ENCODE results near the gene LRRC32.

The LRRC32 gene

DNA sequence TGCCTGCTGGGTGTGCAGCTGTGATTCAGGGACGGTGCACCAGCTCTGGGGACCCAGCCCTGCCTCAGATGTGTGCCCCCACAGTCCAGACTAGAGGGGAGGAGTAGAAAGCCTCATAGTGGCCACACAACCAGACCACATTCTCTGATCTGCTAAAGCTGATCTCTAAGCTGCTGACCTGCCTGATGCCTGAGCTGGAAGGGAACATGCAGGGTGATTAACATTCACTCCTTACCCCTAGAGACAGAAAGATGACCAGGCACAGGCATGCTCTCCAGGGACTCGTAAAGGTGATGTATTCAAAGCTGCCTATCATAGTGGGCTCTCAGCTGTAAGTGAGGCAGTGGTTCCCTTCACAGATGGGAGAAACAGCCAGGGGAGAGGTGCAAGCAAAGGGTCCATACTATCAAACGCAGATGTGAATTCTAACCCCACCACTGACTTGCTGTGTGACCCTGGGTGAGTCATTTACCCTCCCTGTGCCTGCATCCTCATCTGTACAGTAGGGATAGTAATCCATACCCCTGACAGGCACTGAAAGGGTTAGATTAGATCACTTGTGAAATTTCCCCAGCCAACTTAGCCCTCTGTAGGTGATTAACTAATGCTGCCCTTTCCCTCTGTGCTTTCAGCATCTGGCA is 29.0 kb upstream of the LRRC32 start:
- DNase-seq, result no peak

DNA sequence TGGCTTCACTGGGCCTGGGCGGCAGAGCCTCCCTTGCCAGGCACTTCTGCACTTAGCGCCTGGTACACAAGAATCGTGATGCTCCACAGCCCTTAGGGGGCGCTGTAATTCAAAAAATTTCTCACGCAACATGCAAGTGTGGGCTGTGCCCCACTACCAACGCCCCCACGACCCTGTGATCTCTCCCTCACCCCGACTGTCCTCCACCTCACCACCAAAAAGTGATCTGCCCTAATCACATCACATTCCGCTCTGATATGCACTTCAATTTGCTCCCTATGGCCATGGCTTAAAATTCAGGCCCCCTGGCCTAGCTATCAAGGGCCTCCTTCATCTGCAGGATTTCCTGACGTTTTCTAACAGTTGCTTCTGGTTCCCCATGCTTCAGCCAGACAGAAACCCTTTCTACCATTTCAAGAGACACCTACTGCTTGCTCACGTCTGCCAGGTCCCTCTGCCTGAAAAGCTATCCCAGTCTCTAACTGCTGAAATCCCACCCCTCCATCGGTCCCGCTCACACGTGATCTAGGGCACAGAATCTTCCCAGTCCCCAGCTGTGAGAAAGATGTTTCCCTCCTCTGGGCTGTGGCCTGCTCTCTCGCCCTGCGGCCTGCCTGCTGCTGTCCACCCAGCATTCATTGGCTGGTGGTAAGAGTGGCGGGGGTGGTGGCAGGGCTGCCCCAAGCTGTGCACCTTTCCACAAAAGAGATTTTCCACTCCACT is 27.9 kb upstream of the LRRC32 start:
- DNase-seq, result peak; percentile 31

DNA sequence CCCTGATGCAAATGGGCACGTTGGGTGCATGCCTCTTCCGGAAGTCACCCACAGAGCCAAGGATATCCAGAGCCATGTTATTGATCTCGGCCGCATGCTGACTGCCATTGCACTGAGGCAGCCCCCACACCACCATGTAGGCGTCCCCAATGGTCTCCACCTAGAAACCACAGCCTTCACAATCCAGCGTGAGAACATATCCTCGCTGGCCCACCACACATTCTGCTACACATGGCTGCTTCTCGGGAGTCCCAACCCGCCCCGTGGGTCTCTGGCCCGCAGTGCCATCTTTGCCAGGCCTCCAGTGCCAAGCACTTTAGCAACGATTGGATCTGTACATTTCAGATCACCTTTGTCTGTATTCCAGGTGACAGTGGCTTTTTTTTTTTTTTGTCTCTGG is 26.2 kb upstream of the LRRC32 start:
- DNase-seq, result no peak

DNA sequence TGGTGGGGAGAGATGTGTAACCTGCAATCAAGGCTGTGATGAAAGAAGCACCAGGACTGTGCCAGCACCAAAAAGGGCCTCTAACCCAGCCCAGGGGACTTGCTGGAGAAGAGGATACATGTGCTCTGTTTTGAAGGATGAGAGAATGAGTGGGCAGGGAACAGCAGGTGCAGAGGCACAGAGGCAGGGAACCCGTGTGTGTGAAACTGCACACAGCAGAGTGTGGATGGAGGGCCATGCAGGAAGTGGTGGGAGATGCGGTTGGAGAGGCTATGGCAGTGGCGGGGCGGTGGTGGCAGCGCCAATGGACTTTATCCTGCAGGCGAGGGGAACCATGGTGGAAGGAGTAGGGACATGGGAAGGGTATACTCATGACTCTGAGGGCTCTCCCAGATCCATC is 25.2 kb upstream of the LRRC32 start:
- no peak for DNase-seq

DNA sequence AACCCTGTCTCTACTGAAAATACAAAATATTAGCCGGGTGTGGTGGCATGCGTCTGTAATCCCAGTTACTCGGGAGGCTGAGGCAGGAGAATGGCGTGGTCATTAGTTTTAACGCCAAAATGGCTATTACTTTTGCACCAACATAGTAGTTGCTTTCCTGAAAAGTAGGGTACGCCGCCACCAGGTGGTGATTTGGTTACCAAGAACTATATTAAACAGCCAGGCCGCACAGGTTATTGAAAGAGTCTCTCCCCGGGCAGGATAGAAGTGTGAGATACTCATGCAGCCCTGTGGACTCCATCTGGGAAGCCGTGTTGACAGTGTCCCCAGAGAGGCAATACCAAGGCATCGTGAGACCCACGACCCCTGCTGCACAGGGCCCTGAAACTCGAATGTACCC is 24.6 kb upstream of the LRRC32 start:
- DNase-seq, result no peak

DNA sequence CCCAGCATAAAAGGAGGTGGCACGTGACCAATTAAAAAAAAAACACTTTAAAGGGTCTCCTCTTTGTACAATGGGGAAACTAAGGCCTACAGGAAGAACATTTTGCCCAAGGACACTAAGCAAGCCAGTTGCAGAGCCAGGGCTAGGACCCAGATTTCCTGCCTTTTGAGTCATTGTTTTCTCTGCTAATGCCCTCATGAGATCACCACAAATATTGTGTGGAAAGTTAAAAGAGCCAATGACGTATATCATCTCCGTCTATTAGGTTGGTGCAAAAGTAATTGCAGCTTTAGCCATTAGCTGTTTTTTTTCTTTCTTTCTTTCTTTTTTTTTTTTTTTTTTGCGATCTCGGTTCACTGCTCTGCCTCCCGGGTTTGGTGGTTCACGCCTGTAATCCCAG is 24.1 kb upstream of the LRRC32 start:
- no peak for DNase-seq

DNA sequence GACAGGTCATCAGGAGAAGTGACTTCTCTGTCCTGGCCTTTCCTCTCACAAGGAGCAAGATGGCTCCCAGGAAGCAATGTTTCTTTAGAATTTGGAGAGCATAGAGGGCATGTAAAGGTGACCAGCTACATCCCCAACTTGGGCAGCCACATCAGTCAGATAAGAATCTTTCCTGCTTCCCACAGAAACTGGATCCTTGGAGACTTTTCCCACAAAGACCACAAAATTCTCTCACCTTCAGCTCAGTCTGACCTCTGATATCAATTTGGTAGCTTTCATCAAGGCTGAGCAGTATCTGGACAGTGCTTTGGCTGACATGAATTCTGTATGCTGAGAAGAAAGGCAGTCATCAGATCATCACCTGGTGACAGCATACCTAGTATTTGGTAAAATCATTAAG is 23.3 kb upstream of the LRRC32 start:
- no peak for DNase-seq

DNA sequence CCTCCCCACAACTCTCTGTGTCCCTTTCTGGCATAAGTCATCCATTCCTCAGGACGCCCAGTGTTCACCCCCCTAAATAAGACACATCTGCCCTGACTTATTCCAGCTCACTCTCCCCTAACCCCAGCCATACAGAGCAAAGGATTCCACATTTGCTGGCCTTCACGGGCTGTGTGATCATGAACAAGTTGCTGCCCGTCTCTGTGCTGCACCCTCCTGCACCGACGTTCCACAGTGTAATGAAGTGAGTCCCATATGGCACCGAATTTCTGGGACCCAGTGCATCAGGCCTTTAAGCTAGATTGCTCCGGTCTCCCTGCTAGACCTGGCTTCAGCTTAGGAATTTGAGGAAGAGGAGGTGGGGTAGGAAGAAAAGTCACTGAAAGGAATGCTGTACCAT is 22.4 kb upstream of the LRRC32 start:
- DNase-seq, result no peak

DNA sequence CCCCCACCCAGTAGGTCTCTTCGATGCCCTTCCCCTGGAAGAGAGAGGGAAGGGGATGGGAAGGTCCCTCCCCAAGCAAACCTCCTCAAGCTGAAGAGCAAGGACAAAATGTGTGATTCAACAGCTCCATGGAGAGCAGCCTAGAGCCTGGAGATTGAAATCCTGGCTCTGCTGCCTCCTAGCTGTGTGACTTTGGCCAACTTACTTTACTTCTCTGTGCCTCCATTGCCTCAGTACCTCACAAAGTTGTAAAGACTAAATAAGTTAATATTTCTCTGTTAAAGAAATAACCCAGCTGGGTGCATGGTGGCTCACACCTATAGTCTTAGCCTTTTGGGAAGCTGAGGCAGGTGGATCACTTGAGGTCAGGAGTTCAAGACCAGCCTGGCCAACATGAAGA is 21.1 kb upstream of the LRRC32 start:
- DNase-seq, result no peak

DNA sequence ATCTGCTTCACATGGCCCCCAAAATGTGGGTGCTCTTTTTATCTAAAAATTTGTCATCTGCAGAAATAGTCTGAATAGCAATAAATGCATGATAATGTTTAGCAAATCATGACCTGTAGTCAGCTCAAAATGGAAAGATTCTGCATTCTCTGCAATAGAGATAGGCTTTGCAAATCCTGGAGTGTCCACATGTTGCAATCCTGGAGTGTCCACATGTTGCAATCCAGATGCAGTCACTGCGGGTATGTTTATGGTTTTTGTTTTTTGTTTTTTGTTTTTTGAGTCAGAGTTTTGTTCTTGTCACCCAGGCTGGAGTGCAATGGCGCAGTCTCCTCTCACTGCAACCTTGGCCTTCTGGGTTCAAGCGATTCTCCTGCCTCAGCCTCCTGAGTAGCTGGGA is 20.2 kb upstream of the LRRC32 start:
- DNase-seq, result no peak

DNA sequence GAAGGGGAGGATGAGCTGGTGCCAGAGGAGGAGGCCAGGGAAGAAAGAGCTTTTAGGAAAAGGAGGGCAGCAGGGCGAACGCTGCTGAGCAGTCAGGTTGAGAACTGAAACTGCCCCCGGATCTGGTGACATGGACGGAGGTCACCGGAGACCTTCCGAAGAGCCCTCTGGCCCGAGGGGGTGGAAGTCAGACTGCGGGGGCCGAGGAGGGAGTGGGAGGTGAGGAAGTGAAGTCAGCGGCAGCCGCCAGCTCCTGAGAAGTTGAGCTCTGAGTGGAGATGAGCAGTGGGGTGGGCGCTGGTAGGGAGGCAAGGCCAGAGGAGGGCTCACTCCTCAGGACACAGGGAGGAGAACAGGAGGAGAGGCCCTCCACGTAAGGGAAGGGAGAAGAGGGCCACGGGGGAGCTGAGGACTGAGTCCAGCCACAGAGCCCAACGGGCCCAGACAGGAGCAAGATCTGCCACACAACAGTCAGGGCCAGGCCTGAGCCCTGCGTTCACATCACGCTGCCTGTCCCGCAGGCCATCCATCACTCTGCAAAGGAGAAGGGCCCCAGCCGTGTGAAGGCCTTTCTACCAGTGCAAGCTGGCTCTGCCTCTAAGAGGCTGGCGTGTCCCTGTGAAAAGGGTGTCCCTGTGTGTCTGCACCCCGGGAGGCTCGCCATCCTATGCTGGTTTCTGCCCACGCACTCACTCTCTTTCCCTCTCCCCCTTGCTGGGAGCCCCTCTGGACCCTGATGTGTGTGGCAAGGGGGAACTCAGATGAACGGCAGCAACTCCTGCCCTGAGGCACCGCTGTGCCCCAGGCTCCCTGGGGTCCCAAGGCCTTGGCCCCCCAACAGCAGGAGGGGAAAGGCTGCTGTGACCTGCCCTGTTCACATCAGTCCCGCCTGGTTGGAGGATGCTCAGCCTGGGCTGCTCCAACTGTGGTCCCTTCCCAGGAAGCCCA is 19.0 kb upstream of the LRRC32 start:
- no peak for DNase-seq

DNA sequence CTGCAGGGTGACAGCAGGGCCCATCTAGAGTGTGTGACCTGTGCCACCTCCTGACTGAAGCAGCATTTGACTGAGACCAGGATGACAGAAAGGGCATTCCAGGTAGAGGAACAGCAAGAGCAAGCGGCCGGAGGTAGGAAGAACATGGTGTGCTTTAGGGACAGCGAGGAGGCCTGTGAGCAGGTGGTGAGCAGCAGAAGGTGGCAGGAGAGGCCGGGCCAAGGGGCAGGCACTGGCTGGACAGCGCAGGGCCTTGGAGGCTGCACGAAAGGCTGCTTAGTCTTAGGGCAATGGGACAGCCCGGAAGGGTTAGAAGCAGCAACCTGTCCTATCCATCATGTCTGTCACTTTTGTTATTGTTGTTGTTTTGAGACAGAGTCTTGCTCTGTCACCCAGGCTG is 17.6 kb upstream of the LRRC32 start:
- DNase-seq, result no peak

DNA sequence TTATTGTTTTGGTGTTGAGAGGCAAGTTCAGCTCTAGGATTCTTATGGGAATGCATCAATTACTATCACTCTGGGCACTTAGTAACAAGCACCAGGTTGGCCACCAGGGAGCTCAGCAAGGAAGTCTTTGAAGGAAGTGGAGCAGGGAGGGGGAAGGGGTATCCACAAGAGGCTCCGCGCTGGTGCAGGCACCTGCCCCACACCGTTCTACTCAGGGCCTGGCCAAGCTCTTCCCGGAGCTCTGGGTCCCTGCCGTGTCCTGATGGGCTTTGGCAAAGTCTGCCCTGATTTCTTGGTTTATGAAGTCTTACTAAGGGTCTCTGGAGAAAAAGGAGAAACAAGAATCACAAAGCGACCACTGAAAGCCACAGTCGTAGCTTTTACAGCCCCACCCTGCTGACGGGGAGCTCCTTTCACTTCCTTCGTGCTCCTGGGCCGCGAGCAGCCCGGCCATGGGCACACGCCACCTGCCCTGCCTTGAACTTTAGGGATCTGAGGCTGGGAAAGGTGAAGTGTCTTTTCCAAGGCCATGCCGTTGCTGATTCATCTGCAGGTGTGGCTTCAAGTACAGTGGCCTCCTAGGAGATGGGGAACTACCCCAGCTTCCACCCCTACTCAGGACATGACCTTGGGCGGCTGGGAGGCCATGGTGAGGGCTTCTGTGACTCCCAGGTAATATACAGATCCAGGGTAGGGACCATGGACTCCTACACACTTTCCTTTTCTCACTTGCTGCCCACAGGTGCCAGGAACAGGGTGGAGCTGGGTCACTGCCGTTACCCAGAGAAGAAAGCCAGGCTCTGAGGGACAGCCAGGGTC is 15.9 kb upstream of the LRRC32 start:
- DNase-seq, result no peak

DNA sequence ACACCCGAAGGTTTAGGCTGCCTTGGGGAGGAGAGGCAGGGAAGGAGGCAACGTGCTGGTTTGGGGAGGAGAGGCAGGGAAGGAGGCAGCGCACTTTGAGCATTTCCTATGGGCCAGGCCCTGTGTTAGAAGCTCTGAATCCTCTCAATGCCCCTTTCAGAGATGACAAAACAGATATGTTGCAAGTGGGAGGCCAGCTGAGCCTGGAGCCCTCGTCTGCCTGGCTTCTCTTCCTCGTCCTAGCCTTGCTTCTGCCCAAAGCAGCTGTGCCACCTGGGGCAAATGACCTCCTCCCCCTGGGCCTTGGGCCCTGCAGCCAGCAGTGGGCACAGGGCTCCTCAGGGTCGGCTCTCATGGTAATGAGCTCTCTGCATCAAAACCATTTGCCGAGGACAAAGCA is 15.3 kb upstream of the LRRC32 start:
- no peak for DNase-seq

DNA sequence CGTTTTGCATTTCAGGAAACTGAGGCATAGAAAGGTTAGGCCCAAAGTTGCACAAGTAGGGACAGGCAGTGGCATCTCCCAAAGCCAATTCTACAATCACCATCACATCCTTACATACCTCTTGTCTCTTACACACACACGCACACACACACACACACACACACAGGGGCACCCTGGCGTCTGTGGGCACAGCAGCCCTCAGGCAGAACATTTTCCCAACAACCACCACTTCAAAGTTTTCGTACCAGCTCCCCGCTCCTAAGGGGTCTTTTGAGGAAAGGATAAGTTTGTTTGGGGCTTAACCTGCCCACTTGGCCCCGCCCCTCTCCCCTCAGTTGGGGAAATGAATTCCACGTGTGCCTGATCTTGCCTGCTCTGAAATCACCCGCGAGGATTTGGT is 14.7 kb upstream of the LRRC32 start:
- DNase-seq, result no peak

DNA sequence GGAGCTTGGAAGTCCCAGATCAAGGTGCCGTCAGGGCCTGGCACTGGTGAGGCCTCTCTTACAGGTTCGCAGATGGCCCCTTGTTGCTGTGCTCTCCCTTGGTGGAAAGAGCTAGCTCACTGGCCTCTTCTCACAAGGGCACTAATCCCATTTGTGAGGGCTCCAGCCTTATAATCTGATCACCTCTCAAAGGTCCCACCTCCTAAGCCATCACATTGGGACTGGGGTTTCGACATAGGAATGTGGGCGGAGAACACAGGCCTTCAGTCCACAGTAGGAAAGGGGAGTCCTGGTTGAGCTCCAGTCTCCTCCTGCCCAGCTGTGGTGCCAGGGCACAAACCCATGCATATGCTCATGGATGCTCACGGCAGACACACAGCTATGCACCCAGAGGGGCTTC is 14.0 kb upstream of the LRRC32 start:
- DNase-seq, result no peak

DNA sequence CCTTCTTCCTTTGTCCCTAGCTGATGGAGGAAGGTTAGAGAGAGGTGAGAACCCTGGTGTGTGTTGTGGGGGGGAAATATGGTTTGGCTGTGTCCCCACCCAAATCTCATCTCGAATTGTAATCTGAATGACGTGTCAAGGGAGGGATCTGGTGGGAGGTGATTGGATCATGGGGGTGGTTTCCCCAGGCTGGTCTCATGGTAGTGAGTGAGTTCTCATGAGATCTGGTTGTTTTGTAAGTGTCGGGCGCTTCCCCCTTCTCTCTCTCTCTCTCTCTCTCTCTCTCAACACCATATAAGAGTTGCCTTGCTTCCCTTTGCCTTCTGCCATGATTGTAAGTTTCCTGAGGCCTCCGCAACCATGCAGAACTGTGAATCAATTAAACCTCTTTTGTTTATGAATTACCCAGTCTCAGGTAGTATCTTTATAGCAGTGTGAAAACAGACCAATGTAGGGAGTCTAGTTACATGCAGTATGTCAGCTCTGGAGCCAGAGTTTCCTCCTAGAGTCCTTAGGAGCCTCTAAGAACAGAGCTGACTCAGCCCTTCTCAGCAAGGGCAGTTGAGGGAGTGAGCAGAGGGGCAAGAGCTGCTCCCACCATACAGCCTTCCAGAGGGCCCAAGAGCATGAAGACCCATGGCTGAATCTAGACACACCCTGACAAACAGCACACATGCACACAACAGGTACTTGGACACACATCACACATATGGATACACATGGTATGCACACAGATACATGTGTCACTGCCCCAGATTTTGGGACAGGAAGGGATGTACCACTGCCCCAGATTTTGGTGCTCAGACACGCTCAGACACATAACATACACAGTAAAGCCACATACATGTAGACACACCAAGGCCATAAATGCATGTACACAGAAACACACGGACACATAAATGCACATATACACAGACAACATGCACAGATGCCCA is 12.9 kb upstream of the LRRC32 start:
- DNase-seq, result no peak

DNA sequence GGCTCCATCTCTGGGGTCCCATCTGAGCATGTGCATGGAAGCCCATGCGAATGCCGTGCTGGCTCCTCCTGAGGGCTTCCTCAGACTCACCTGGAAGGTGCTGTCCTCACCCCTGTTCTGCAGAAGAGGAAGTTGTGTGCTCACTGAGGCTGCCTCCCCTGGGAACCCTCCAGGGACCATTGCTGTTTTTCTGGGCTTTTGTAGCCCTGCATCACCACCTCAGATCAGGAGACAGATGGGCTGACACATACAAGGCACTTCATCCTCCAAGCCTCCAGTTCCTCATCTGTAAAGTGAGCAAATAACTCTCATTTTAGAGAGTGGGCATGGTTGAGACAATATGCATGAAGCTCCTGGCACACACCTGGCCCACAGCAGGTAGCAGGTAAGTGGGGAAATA is 12.1 kb upstream of the LRRC32 start:
- DNase-seq, result no peak

DNA sequence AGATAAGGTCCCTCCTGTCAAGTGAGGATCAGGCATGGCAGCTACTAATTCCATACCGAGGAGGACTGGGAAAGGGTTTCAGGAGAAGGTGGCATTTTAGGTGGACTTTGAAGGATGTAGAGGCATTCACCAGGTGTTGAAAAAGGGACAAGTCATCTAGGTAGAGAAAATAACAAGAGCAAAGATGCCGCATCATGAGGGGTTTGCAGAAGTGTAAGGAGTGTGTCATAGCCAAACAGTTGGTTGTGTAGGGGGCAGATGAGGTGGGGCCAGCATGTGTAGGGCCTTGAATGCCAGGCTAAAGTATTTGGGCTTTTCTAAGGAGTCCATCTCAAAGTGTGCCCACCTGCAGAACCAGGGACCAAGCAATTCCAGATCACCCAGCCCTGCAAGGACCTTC is 11.6 kb upstream of the LRRC32 start:
- no peak for DNase-seq

DNA sequence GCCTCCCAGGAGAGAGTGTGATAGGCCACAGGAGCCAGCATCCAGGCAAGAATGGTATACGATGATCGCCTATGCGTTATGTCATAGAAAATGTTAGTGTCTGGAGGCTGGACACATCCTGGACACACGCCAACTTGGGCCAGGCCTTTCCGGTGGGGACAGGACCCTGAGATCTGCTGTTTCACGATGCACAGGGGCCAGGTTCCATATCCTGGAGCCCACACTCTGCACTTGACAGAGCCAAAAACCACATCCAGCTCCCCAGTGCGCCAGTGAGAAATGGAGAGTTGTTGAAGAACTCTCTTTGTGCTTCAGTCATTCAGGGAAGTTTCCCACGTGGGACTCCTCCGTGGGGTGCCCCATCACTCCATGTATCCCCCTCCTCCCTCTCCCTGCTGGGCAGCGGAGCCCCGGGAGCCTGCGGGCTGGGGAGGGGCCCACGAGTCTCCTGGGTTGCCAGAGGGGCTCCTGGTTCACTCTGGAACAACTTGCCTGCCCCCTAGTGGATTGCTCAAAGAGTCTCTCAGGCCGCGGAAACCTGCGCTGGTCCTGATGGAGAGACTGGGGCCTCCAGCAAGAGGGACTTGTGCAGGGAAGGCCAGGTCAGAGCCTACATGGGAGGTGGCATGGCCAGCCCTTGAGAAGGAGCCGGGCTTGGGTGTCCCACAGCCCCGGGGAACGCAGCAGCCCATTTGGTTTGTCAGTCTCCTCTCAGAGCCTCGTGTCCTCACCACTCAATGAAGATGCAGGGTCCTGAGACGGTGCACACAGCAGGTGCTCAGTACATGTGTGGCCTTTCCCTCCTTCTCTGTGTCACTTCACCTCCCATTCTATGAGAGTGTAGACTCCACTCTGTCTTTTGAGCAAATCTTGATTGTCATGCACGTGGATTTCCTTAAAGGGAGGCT is 10.2 kb upstream of the LRRC32 start:
- peak; percentile 78 for DNase-seq

DNA sequence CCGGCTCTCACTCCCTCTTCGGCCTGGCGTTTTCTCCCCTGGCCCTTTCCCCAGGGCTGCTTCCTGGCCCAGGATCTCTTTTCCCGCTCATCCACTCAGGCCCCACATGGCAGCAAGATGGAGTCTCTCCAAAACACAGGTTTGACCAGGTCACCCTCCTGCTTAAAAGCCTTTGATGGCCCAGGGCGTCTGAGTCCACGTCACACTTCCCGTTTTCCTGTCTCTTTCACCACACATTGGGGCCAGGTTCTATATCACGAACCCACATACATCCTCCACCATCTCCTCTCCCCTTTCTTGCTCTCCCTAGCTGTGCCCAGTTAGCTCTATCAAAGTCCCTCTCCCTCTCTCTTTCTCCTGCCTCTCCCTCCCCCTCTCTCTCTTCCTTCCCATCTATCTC is 7.8 kb upstream of the LRRC32 start:
- DNase-seq, result no peak
